ENCODE data around the gene MAPK8.

The MAPK8 gene

DNA sequence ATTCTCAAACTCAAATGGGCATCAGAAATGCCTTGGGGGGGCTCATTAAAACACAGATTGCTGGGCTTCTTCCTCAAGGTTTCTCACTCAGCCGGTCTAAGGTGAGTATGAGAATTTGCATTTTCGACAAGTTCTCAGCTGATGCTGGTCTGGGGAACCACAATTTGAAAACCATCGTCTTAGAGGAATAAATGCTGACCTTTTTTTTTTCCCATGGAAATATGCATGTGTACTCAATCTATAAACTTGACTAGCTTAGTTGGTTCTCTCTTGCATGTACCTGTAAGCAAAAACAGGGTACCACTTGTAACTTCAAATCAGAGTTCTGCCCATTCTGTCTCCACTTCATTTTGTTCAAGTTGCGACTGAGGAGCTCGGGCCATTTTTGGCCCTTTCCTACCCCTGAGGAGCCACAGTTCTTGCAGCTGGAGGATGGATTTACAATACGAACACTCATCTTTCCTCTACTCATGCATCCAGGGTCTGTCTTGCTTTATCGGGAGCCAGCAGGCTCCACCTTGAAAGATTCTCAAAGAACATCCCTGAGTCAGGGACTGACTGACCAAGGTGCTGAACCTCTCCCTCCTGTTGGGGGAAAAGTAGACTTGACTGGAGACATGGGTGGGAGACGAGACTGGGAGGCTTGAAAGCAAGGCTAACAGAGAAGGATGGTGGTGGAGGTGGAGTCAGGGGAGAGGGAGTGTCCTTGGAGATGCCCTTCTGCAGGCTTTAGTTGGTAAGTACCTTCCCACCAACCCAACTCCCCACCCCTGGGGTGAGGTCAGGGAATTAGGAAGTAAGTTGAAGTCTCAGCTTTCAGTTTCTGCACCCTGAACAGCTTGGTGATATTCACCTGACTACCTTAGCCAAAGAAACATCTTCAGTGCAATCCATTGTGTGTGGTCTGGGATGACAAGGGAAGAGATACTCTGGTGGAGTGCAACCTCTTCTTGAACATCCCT, 3.7 kb upstream of the MAPK8 start:
- Histone ChIP-seq H3K27me3 (ENCODE audit: insufficient read depth, low read depth, severe bottlenecking) (no peaks in the 10 kb centered on the region), H3K4me3 (ENCODE audit: low read depth, low read length) (no peak overlapping the region), H3K27ac (no peak overlapping the region), H3K9me3 (ENCODE audit: severe bottlenecking) (no peaks in the 10 kb centered on the region), H3K36me3 (no peaks in the 10 kb centered on the region)
- DNase-seq = no peak
- TF ChIP-seq, protein P1, sequence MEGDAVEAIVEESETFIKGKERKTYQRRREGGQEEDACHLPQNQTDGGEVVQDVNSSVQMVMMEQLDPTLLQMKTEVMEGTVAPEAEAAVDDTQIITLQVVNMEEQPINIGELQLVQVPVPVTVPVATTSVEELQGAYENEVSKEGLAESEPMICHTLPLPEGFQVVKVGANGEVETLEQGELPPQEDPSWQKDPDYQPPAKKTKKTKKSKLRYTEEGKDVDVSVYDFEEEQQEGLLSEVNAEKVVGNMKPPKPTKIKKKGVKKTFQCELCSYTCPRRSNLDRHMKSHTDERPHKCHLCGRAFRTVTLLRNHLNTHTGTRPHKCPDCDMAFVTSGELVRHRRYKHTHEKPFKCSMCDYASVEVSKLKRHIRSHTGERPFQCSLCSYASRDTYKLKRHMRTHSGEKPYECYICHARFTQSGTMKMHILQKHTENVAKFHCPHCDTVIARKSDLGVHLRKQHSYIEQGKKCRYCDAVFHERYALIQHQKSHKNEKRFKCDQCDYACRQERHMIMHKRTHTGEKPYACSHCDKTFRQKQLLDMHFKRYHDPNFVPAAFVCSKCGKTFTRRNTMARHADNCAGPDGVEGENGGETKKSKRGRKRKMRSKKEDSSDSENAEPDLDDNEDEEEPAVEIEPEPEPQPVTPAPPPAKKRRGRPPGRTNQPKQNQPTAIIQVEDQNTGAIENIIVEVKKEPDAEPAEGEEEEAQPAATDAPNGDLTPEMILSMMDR (IDR thresholded peaks at IDR 0.05; ENCODE audit: low read depth, low read length) = no peak

DNA sequence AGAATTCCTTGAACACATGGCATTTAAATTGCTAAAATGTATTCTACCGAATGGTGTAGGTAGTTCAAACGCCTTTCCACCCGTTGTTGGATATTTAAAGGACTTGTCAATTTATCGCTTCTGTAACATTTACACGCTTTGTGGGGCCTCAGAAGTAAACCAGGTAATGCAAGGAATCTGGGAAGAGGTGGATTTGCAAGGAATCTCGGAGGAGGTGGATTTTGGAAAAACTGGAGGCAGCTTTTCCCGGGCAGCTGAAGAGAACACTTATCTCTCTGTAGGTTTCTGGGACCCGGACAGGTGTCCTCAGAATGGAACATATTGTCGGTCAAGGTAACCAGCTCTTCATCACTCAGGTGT, 592 bp upstream of the MAPK8 start:
- Histone ChIP-seq H3K27ac (no peak overlapping the region), H3K9me3 (ENCODE audit: severe bottlenecking) (no peaks in the 10 kb centered on the region), H3K36me3 (peaks cover 5% of the 10 kb centered on the region), H3K27me3 (ENCODE audit: insufficient read depth, low read depth, severe bottlenecking) (no peaks in the 10 kb centered on the region), H3K4me3 (ENCODE audit: low read depth, low read length) (peak overlapping the region; percentile 34)
- no peak for DNase-seq
- TF ChIP-seq, protein P1 (IDR thresholded peaks at IDR 0.05; ENCODE audit: low read depth, low read length) = no peak

DNA sequence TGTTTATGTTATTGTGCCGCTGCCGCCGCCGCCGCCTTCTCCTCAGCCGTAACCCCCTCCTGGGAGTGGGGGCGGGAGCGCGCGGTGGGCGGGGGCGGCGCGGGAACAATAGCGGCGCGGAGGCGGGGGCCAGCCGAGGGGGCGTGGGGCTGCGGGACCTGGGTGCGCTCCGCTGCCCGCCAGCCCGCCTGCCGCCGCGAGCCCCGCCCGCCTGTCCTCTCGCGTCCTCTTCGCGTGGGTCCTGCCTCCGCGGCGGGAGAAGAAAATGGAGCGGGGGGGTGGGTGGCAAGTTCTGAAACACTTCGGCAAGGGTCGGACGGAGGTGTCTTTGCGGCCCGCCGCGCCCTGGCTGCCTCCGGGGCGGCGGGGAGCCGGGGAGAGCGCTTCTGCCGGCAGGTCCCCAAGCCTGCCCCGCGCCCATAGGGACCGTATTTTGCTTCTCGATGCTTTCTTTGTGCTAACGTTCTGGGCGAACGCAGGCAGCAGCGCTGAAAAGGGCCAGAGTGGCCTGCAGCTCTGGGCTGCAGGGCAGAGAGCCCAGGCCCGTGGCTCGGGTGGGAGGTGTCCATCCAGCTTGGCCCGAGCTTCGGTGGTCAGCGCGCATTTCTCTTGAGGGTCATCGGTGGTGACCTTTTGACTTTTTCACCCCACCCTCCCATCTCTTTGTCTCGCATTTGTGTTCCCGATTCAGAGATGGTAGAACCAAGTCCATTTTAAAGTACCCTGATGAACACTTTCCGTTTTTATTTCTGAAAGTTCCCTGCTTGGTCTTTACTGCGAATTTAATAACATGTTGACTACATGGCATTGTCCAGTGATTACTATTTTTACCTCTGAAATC, 613 bp downstream of the MAPK8 start:
- peak overlapping the region; percentile 97 for H3K27ac ChIP-seq
- peaks cover 8% of the 10 kb centered on the region for H3K36me3 ChIP-seq
- TF ChIP-seq, protein P1 (IDR thresholded peaks at IDR 0.05; ENCODE audit: low read depth, low read length) = no peak
- DNase-seq = peak; percentile 80
- no peaks in the 10 kb centered on the region for H3K27me3 ChIP-seq (ENCODE audit: insufficient read depth, low read depth, severe bottlenecking)
- peak overlapping the region; percentile 64 for H3K4me3 ChIP-seq (ENCODE audit: low read depth, low read length)
- no peaks in the 10 kb centered on the region for H3K9me3 ChIP-seq (ENCODE audit: severe bottlenecking)

DNA sequence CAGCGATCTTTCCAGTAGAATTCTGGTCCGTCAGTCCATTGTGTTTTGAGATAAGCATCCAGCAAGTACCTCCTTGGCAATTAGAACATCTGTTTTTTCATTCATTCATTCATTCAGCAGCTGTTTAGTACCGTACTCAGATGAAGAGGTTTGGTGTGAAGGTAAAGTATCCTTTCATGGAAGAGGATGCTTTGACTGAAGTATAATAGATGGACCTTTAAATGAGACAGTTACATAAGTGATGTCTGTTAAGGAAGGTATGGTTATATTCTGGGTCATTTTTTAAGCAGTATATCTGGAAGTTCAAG, 1.2 kb downstream of the MAPK8 start:
- peak overlapping the region; percentile 64 for H3K4me3 ChIP-seq (ENCODE audit: low read depth, low read length)
- no peak for DNase-seq
- TF ChIP-seq, protein P1 (IDR thresholded peaks at IDR 0.05; ENCODE audit: low read depth, low read length) = no peak
- no peaks in the 10 kb centered on the region for H3K27me3 ChIP-seq (ENCODE audit: insufficient read depth, low read depth, severe bottlenecking)
- no peaks in the 10 kb centered on the region for H3K9me3 ChIP-seq (ENCODE audit: severe bottlenecking)
- H3K27ac ChIP-seq = peak overlapping the region; percentile 97
- H3K36me3 ChIP-seq = peaks cover 12% of the 10 kb centered on the region

DNA sequence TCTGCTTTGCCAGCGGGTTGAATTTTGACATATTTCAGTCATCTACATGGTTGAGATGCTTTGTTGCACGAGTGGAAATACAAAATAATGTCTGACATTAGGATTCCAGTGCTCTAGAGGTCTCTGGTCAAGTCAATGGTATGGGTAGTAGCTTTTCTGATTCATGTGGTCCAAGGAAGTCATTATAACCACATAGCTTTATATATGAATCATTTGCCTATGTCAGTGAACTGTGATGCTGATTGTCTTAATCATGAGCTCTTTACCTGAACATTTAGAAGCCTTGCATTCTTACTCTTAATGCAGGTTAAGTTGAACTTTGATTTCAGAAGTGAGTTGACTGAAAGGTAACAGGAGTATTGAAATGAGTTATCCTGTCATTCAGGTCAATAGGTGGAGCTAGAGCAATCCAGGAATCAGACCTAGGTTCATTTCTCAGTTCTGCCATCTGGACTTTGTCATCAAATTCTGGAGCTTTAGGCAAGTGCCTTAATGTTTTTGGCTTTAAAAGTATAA, 3.3 kb downstream of the MAPK8 start:
- peaks cover 12% of the 10 kb centered on the region for H3K36me3 ChIP-seq
- H3K4me3 ChIP-seq (ENCODE audit: low read depth, low read length) = no peak overlapping the region
- H3K27ac ChIP-seq = no peak overlapping the region
- TF ChIP-seq, protein P1 (IDR thresholded peaks at IDR 0.05; ENCODE audit: low read depth, low read length) = peak; percentile 54
- no peak for DNase-seq
- no peaks in the 10 kb centered on the region for H3K9me3 ChIP-seq (ENCODE audit: severe bottlenecking)
- no peaks in the 10 kb centered on the region for H3K27me3 ChIP-seq (ENCODE audit: insufficient read depth, low read depth, severe bottlenecking)

Data from WERI-Rb-1 (cell line).